ENCODE results near the gene IFT88.

DNA sequence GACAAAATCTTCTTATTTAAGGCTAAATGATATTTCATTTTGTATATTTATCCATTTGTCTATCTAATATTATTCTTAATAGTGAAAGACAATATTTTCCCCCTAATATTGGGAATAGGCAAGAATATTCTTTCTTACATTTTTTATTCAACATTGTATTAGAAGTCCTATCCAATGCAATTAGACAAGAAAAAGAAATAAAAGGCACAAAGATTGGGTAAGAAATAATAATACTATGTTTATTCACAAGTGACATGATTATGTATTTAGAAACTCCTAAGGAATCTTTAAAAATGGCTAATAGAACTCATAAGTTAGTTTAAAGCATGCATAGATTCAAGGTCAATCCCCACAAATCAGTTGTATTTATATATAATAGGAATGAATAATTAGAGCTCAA lies 30.0 kb upstream of the IFT88 start:
- TF ChIP-seq, protein P1, sequence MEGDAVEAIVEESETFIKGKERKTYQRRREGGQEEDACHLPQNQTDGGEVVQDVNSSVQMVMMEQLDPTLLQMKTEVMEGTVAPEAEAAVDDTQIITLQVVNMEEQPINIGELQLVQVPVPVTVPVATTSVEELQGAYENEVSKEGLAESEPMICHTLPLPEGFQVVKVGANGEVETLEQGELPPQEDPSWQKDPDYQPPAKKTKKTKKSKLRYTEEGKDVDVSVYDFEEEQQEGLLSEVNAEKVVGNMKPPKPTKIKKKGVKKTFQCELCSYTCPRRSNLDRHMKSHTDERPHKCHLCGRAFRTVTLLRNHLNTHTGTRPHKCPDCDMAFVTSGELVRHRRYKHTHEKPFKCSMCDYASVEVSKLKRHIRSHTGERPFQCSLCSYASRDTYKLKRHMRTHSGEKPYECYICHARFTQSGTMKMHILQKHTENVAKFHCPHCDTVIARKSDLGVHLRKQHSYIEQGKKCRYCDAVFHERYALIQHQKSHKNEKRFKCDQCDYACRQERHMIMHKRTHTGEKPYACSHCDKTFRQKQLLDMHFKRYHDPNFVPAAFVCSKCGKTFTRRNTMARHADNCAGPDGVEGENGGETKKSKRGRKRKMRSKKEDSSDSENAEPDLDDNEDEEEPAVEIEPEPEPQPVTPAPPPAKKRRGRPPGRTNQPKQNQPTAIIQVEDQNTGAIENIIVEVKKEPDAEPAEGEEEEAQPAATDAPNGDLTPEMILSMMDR (conservative IDR thresholded peaks at IDR 0.05; ENCODE audit: low read depth, low read length), result no peak
- no peak for TF ChIP-seq EZH2 (IDR thresholded peaks at IDR 0.05; ENCODE audit: low read length, unreplicated experiment)
